Suppressor macrophage (primary cell): ENCODE measurements around the gene FHOD1.
A peak's percentile ranks its signal among the peaks of the same experiment; 100 is the strongest.

Experiments
- DNase-seq, 4 experiments: peaks; one replicate each; pipeline ENCODE4 v3.0.0-alpha.2; 2020 to 2022
- total RNA-seq, 17 experiments: gene quantifications; one replicate each; lab custom pipeline; 2026; ENCODE audit warnings: mixed read lengths in 6 of 17, inconsistent platforms in 3 of 17; lab: John Stamatoyannopoulos, UW

FHOD1 gene
- total RNA-seq, result 12.0 to 123 (median 49.2) reads per million in 17 experiments

GRCh38 chr16:67247192-67248072, at the start of gene FHOD1:
Gene FHOD1 (minus strand): TSS chr16:67247481. CDS start chr16:67247410, 71 bp downstream.
- DNase-seq, result peak; percentile 97 to 99 (median 98)

DNA sequence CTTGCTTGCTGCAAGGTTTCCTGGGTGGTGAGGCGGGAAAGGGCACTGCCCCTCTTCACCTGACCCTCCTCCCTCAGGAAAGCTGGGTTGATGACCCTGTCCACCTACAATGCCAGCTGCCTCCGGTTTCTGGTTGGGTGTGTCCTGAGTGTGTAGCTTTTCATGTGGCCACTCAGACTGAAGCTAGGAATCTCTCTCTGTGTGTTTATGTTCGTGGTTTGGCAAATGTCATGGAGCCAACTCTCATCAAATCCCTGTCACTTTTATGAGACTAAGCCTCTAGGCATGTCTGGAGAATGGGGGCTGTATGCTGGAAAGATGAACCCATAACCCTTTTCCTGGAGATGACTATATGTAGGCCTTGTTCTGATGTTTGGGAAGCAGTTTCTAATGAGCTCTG, 49.1 kb upstream of the FHOD1 start:
- no peak for DNase-seq

GRCh38 chr16:67294938-67295361, 47.7 kb upstream of the FHOD1 start:
- DNase-seq, result no peak

DNA sequence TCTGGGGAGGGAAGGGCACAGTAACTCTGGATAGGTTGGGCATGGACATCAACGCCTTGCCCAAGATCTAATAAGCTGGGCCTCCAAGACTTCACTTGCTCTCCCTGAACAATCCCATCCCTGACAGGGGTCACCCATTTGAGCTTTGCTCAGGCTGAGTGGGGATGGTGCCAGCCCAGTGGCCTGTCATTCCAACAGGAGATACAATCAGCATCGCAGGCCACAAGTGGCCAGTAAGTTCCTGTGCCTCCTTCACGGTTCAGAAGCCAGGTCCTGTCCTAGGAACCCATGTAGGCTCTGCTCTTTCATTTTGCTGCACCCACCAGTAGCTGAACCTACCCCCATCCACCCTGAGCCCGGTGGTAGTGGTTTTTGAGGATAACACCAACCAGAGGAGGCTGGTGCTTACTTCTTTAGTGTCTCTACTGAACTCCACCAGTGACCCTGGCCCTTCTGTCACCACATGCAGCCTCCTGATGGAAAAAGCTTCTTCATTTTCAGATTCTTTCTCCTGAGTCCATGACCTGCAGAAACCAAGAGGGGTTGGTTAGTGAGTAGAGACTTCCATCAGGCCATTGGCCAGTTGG, 47.0 kb upstream of the FHOD1 start:
- no peak for DNase-seq

GRCh38 chr16:67291461-67291860, 44.2 kb upstream of the FHOD1 start:
- DNase-seq, result no peak

DNA sequence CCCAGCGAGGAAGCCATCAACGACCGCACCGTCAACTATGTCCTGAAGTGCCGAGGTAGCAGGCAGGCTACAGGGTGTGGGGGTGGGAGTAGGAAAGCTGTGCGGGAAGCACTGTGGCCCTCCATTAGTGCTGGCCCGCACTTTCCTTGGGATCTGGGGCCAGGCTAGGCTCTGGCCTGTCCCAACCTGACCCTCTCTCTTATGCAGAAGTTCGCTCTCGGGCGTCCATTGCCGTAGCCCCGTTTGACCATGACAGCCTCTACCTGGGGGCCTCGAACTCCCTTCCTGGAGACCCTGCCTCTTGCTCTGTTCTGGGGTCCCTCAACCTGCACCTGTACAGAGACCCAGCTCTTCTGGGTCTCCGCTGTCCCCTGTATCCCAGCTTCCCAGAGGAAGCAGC, 40.7 kb upstream of the FHOD1 start:
- no peak for DNase-seq

- no peak for DNase-seq
Measured at GRCh38 chr16:67286441-67287235, 39.4 kb upstream of the FHOD1 start.

GRCh38 chr16:67284699-67285646, 37.7 kb upstream of the FHOD1 start:
- no peak for DNase-seq

GRCh38 chr16:67283826-67284555, 36.7 kb upstream of the FHOD1 start:
- no peak for DNase-seq

DNA sequence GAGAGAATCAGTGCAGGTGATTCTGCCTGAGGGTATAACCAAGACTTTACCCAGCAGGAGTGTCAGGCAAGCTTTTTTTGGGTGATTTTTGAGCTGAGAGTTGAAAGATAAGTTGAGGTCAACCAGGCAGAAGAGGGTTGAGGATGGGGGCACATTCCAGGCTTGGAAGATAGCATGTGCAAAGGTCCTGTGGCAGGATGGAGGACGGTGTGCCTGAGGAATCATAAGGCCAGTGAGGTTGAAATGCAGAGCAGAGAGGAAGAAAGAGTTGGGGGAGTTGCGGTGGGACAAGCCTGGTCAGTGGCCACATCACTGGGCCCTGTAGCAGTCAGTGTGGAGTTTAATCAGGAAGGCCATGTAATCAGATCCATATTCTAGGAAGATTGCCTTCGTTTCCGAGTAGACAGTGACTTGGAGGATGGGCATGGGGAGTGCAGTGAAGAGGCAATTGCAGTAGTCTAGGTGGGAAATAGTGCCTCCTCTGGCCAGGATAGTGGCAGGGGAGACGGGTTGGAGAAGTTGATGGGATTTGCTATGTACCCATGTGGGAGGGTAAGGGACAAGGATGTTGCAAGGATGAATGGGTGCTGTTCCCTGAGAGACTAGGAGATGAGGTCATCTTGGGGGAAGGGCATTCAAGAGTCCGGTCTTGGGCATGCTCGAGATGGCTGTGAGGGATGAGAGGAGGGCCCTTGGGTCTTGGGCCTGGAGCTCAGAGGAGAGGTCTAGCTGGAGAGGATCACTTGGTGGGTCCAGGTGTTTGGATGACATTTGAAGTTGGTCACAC, 36.0 kb upstream of the FHOD1 start:
- DNase-seq, result peak; percentile 35 to 66 (median 60)

DNA sequence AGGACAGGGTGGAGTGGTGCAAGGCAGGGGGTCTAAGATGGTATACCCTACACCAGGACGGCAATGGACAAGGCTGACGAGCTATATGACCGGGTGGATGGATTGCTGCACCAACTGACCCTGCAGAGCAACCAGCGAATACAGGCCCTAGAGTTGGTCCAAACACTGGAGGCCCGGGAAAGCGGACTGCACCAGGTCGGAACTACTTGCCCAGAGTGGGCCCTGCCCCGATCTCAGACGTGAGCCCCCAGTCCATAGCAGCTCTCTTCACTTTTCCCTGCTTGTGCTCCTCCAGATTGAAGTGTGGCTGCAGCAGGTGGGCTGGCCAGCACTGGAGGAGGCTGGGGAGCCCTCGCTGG, 35.1 kb upstream of the FHOD1 start:
- no peak for DNase-seq

DNA sequence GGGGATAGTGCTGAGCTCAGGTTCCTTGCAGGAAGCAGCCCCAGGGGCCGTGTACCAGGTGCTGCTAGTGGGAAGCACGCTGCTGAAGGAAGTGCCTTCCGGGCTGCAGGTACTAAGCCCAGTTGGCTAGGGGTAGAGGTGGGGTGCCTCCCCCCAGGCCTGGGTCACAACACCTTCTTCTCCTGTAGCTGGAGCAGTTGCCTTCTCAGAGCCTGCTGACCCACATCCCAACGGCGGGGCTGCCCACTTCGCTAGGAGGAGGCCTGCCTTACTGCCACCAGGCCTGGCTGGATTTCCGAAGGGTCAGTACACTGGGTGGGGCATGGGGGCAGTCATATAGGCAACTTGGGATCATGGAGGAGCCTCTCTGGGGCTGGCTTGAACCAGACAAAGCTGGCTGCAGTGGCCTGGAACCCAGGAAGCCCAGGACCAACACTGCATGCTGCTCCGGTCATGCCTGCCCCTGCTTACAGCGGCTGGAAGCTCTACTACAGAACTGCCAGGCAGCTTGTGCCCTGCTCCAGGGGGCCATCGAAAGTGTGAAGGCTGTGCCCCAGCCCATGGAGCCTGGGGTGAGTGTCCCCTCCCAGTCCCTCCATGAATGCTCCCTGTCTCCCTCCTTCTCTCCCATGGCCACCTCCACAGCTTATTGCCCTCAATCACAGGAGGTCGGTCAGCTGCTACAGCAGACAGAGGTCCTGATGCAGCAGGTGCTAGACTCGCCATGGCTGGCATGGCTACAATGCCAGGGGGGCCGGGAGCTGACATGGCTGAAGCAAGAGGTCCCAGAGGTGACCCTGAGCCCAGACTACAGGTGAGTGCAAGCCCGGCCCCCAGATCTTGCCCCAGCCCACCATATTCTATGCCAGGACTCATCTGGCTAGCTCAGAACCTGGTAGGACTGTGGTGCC, 34.5 kb upstream of the FHOD1 start:
- DNase-seq, result no peak

DNA sequence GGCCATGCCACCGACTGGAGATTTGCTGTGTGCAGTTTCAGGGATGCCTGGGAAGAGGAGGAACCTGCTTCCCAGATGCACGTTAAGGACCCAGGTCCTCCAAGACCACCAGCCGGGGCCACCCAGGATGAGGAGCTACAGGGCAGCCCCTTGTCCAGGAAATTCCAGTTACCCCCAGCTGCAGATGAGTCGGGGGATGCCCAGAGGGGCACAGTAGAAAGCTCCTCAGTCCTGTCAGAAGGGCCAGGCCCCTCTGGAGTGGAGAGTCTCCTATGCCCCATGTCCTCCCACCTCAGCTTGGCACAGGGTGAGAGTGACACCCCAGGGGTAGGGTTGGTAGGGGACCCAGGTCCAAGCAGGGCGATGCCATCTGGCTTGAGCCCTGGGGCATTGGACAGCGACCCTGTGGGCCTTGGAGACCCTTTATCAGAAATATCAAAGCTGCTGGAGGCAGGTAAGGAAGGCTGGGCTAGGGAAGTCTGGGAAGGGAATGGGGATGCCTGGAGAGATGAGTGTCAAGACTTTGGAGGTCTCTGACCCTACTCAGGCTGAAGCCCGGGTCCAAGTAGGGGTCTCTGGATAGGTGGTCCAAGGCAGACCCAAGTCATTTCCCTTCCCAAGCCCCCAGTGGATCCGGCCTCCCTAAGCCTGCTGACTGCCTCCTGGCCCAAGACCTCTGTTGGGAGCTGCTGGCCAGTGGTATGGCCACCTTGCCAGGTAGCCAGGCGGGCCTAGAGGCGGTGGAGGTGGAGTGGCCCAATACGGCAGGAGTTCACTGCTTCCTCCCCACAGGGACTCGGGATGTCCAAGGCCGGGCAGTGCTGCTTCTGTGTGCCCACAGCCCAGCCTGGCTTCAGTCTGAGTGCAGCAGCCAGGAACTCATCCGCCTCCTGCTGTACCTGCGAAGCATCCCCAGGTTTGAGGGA, 33.1 kb upstream of the FHOD1 start:
- DNase-seq, result no peak

- peak; percentile 78 to 91 (median 84) for DNase-seq
Measured at GRCh38 chr16:67279296-67280089, 32.2 kb upstream of the FHOD1 start, which contains the start of gene PLEKHG4. Gene PLEKHG4 (plus strand): TSS chr16:67279532. CDS start chr16:67280045, 513 bp downstream.

DNA sequence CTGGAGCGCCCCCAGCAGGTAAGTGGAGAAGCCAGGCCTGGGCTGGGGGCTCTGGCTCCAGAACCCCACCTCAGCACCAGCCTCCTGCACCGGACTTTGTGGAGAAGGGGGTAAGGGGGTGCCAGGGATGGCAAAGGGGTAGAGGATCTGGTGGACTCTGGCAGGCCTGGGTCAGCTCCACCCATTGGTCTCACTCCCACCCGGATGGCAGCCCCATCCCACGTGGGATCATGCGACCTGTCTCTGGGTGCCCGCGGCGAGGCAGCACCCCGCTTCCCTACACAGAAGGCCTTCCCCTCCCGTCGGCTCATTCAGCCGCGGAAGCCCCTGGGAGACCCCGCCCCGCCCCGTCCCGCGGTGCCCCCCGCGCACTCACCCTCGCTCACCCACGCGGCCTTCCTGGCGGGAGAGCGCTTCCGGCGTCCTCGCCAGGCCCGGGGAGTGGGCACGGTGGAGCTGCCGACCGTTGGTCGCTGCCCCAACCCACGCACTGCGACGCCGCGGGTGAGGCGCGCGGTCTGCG, 31.6 kb upstream of the FHOD1 start:
- peak in 3 of 4 experiments; percentile 61 to 80 (median 73) for DNase-seq

DNA sequence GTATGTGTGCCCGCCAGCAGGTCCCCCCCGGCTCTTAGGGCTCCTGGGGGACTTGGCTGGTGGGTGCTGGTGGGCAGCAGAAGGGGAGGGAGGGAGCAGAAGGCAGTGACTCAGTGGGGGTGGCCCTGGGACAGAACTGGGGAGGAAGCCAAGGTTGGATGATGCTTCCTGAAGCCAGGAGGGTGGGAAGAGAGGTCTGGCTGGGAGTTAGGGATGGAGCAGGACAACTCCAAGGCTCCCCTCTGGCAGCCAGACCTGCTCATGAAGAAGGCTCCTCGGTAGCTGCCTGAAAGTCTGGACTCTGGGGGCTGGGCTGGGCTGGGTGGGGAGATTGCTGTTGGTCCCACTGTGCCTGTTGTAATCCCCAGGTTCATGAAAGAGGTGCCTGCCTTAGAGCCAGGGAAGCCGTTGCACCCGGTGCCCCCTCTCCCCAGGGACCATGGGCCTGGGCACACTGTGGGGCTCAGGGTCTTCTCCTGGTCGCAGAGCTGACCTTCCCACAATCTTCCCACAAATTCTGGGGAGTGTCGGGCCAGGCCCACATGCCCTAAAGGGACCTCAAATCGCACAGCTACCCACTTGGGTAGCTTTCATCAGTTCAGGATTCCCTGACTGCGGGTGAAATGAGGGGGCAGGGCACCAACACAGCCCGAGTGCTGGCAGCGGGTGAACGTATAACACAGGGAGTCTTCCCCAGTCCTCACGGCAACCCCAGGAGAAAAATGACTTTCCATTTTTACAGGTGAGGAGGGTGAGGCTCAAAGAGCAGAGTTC, 30.9 kb upstream of the FHOD1 start:
- DNase-seq, result peak in 2 of 4 experiments; percentile 9 to 17
